GM12878 (cell line): Measurements from ENCODE around the gene RXFP3. TPM values are rescaled to one million over a fixed set of nuclear protein-coding genes. Genes with fewer than 3 reads are reported as not detected.

ENCODE experiments used
- MLLT1 ChIP-seq: fragments of 450-650 bp; IDR thresholded peaks from 2 replicates; pipeline ENCODE4 v1.6.1; 2016; ENCODE audit warnings: mild to moderate bottlenecking
- MTA2 ChIP-seq: fragments of 450-650 bp; IDR thresholded peaks from 2 replicates; pipeline ENCODE4 v1.6.1; 2016; ENCODE audit warnings: low read depth, mild to moderate bottlenecking, moderate library complexity
- PAX5 ChIP-seq: IDR thresholded peaks from 2 replicates; pipeline ENCODE4 v1.6.1; 2011; ENCODE audit warnings: low read depth, low read length, borderline replicate concordance
- RAD21 ChIP-seq: IDR thresholded peaks from 2 replicates; pipeline ENCODE4 v1.6.1; 2011; ENCODE audit warnings: mild to moderate bottlenecking, low read depth, low read length, moderate library complexity; ENCODE audit not compliant: insufficient read depth
- STAT3 ChIP-seq: IDR thresholded peaks from 2 replicates; pipeline ENCODE4 v1.6.1; 2011; ENCODE audit warnings: low read depth, low read length, improper control_type of control experiment
- YBX1 ChIP-seq: fragments of 450-650 bp; IDR thresholded peaks from 2 replicates; pipeline ENCODE4 v1.6.1; 2016; ENCODE audit warnings: antibody characterized with exemption
- ZNF592 ChIP-seq: fragments of 450-650 bp; IDR thresholded peaks from 2 replicates; pipeline ENCODE4 v1.6.1; 2017; ENCODE audit warnings: mild to moderate bottlenecking, moderate library complexity
- polyA plus RNA-seq, 11 experiments: library from polyadenylated mRNA; depleted of rRNA in 4 of 11; unstranded in 6 of 11; stranded (reverse) in 5 of 11; fragments of >200 nt; fragmentation: Nextera tagmentation in 4 of 11; fragmentation: Illumina TruSeq in 1 of 11; extraction: Ambion mirVana in 4 of 11; extraction: Trizol in 1 of 11; gene quantifications; 1 replicate in 1 of 11; 2 replicates in 10 of 11; pipeline versions ENCODE4 v1.2.1 to v1.2.3, GENCODE V29; 2011 to 2016; ENCODE audit warnings: inconsistent platforms in 2 of 11, missing spikeins in 2 of 11, low read depth in 1 of 11
- total RNA-seq, 4 experiments: library from RNA; depleted of rRNA in 3 of 4; stranded (reverse); fragments of >200 nt in 3 of 4; fragmentation: Illumina TruSeq in 1 of 4; extraction: Trizol in 1 of 4; gene quantifications; 2 replicates each; pipeline versions ENCODE4 v1.2.1 to v1.2.3, GENCODE V29; 2013 to 2021
- TF ChIP-seq, protein P1 (sequence below): fragments of 450-650 bp; IDR thresholded peaks from 2 replicates; pipeline ENCODE4 v1.6.1; 2014; ENCODE audit warnings: mild to moderate bottlenecking

RXFP3 gene
- total and polyA plus RNA-seq, 10 of the 15 experiments (the other 5 are each of a cell fraction or from before 2014, with no cell fraction given): 0.03 to 0.06 TPM; not detected in 8

GRCh38 chr5:33957577-33958150 is 21.5 kb downstream of the RXFP3 start (continued):
- TF ChIP-seq STAT3: no peak
- no peak for TF ChIP-seq MTA2
- TF ChIP-seq, protein P1, sequence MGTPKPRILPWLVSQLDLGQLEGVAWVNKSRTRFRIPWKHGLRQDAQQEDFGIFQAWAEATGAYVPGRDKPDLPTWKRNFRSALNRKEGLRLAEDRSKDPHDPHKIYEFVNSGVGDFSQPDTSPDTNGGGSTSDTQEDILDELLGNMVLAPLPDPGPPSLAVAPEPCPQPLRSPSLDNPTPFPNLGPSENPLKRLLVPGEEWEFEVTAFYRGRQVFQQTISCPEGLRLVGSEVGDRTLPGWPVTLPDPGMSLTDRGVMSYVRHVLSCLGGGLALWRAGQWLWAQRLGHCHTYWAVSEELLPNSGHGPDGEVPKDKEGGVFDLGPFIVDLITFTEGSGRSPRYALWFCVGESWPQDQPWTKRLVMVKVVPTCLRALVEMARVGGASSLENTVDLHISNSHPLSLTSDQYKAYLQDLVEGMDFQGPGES: no peak
- TF ChIP-seq RAD21: no peak
- TF ChIP-seq YBX1: no peak
- TF ChIP-seq PAX5: no peak
- TF ChIP-seq ZNF592: no peak
- TF ChIP-seq MLLT1: no peak
